Lower leg skin (tissue), 3 donors: Measurements from ENCODE around the gene TNFRSF1B.
A peak's percentile ranks its signal among the peaks of the same experiment; 100 is the strongest.

Source experiments
- CTCF ChIP-seq, 3 donors: fragments of 450-650 bp; IDR thresholded peaks; one replicate each; pipeline ENCODE4 v1.5.1; 2016; ENCODE audit warnings: antibody characterized with exemption in 3 of 3, mild to moderate bottlenecking in 3 of 3, moderate library complexity in 2 of 3
- POLR2A ChIP-seq, 2 donors: fragments of 450-650 bp; IDR thresholded peaks; one replicate each; pipeline ENCODE4 v1.6.1; 2016 to 2017; ENCODE audit warnings: antibody characterized with exemption in 2 of 2, mild to moderate bottlenecking in 1 of 2, moderate library complexity in 1 of 2

GRCh38 chr1:12229835-12230548, 63.2 kb downstream of the TNFRSF1B start, which contains the start of gene VPS13D:
- TF ChIP-seq CTCF (IDR thresholded peaks at IDR 0.05) (peak in 1 of 3 donors; percentile 49), POLR2A (IDR thresholded peaks at IDR 0.05) (no peak)
